Measurements from ENCODE around the gene ARMC9.

ARMC9 gene

DNA sequence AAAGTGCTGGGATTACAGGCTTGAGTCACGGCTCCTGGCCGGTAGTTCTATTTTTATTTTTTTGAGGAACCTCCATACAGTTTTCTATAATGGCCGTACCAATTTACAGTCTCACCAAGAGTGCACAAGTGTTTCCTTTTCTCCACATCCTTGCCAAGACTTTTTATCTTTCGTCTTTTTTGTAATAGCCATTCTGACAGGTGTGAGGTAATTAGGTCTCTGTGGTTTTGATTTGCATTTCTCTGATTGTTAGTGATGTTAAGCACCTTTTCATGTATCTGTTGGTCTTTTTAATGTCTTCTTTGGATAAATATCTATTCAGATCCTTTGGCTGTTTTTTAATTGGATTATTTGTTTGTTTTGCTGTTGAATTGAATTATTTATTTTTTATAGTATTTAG is 9.3 kb downstream of the ARMC9 start:
- DNase-seq (ENCODE audit: extremely low spot score), result no peak
- POLR2A ChIA-PET, result no interaction called here

DNA sequence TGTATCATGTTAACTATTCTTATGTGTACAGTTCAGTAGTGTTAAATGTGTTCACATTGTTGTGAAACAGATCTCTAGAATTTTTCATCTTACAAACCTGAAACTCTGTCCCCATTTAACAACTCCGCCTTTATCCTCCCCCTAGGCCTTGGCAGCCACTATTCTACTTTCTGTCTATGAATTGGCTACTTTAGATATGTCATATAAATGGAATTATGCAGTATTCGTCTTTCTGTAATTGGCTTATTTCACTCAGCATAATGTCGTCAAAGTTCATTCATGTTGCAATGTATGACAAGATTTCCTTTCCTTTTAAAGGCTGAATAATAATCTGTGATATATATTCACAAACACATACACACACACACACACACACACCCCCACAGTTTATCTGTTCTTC is 12.4 kb downstream of the ARMC9 start:
- ChIA-PET POLR2A (no interaction called here), CTCF (interaction anchor here (0.9 to 1.1 kb wide), 2 partner anchors 23 to 102 kb away, joined by 3 read pairs; no protein-coding TSS in a partner anchor)
- no peak for DNase-seq (ENCODE audit: extremely low spot score)
- TF ChIP-seq, protein P1, sequence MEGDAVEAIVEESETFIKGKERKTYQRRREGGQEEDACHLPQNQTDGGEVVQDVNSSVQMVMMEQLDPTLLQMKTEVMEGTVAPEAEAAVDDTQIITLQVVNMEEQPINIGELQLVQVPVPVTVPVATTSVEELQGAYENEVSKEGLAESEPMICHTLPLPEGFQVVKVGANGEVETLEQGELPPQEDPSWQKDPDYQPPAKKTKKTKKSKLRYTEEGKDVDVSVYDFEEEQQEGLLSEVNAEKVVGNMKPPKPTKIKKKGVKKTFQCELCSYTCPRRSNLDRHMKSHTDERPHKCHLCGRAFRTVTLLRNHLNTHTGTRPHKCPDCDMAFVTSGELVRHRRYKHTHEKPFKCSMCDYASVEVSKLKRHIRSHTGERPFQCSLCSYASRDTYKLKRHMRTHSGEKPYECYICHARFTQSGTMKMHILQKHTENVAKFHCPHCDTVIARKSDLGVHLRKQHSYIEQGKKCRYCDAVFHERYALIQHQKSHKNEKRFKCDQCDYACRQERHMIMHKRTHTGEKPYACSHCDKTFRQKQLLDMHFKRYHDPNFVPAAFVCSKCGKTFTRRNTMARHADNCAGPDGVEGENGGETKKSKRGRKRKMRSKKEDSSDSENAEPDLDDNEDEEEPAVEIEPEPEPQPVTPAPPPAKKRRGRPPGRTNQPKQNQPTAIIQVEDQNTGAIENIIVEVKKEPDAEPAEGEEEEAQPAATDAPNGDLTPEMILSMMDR (IDR thresholded peaks at IDR 0.05; ENCODE audit: control extremely low read depth, extremely low read depth, low read depth, missing control alignments), result no peak

More for the DNA sequence above, 9.3 kb downstream of the ARMC9 start:
- CTCF ChIA-PET, result no interaction called here
- TF ChIP-seq, protein P1 (IDR thresholded peaks at IDR 0.05; ENCODE audit: control extremely low read depth, extremely low read depth, low read depth, missing control alignments), result no peak

DNA sequence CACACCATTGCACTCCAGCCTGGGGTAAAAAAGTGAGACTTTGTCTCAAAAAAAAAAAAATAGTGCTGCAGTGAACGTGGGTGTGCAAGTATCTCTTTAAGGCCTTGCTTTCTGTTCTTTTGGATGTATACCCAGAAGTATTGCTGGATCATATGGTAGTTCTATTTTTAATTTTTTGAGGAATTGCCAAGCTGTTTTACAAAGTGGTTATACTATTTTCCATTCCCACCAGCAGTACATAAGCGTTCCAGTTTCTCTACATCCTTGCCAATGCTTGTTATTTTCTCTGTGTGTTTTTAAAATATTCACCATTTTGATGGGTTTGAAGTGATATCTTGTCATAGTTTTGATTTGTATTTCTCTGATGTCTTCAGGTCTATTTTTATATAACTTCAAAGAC is 13.1 kb downstream of the ARMC9 start:
- POLR2A ChIA-PET, result no interaction called here
- TF ChIP-seq, protein P1 (IDR thresholded peaks at IDR 0.05; ENCODE audit: control extremely low read depth, extremely low read depth, low read depth, missing control alignments), result no peak
- DNase-seq (ENCODE audit: extremely low spot score), result no peak
- CTCF ChIA-PET, result interaction anchor here (1.1 to 1.8 kb wide), 2 partner anchors 16 to 101 kb away, joined by 3 to 5 read pairs; no protein-coding TSS in a partner anchor

DNA sequence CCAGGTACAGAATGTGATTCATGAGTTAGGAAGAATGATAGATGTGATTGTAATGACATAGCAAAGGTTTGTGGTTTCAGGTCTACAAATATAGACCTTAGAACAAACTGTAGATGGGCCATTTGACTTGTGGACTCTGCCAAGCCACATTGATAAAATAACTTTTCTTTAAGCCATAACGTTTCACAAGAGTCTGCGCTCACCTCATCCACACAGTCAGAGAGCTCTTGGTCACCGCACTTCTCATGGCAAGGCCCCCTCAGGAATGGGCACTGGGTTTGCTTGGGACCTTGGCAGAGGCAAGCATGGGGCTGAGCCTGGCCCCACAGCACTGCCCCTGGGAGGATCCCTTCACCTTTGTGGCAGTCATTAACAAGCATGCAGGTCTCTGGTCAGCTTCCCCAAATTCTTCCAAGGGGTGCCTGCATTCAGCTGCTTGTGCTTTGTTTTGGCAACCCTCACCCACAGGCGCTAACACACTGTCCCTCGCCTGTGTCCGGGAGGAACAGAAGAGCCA is 14.0 kb downstream of the ARMC9 start:
- CTCF ChIA-PET, result interaction anchor here (1.8 kb wide), 1 partner anchor 15 kb away, joined by 5 read pairs; no protein-coding TSS in a partner anchor
- DNase-seq (ENCODE audit: extremely low spot score), result no peak
- TF ChIP-seq, protein P1 (IDR thresholded peaks at IDR 0.05; ENCODE audit: control extremely low read depth, extremely low read depth, low read depth, missing control alignments), result no peak
- POLR2A ChIA-PET, result no interaction called here

DNA sequence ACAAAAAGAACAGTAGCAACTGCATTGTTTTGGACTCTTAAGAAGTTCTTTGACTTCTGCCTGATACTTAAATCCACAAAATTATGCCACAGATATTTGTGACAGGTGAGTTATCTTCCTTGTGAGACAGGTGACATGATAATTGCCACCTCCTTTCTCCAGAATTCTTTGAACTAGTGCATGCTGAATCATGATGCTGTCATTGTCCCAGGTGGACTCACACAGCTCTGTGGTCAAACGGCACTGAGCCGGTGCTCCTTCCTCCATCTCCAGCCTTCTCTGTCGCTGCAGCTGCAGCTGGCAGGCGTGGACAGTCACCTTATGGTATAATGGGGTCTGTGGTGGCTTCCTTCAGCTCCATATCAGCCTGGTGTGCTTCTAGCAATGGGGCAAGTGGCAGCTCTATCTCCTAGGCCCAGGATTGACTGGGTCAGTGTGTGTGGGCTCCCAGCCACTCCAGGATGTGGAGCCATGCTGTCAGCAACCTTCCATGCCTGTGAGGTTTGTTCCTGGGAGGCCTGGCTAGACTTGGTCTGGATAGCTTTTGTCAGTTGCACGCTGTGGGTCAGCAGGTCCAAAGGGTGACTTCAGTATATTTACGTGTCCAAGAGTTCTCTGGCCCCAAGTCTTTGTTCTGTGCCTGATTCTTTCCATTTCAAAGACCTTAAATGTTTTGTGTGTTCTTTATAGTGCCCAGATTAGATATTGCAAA is 15.7 kb downstream of the ARMC9 start:
- CTCF ChIA-PET, result interaction anchor here (1.0 to 3.6 kb wide), 3 partner anchors 11 to 25 kb away, joined by 3 to 24 read pairs (median 3); no protein-coding TSS in a partner anchor
- POLR2A ChIA-PET, result no interaction called here
- DNase-seq (ENCODE audit: extremely low spot score), result no peak
- TF ChIP-seq, protein P1 (IDR thresholded peaks at IDR 0.05; ENCODE audit: control extremely low read depth, extremely low read depth, low read depth, missing control alignments), result no peak

DNA sequence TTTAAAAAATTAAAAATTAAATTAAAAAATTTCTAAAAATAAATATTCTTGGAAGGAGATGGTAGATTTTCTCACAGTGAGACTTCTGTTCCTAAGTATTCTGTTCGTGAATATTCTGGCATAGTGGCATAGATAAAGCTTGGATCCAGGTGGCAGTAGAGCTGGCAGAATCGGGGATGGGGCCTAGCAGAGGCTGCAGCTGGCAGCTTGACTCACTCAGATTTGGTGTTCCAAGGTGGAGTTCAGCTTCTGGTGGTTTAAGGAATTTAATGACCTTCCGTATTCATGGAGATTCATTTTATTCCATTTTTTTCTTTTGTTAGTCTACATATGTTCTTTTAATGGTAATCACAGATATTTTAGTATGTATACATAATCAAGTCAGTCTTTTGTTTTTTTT is 19.9 kb downstream of the ARMC9 start:
- DNase-seq (ENCODE audit: extremely low spot score), result no peak
- POLR2A ChIA-PET, result no interaction called here
- CTCF ChIA-PET, result interaction anchor here (1.2 to 2.7 kb wide), 2 partner anchors 9 to 44 kb away, joined by 3 to 11 read pairs; no protein-coding TSS in a partner anchor
- TF ChIP-seq, protein P1 (IDR thresholded peaks at IDR 0.05; ENCODE audit: control extremely low read depth, extremely low read depth, low read depth, missing control alignments), result no peak

All from GM10248 (cell line).